Measurements from ENCODE around the gene TMTC2.
"Not testable (repeated sequence)": the region's sequence is repeated elsewhere in the genome, so short reads cannot be mapped to it uniquely, and the experiment has no call there.

The TMTC2 gene

GRCh38 chr12:82757059-82757458, 70.4 kb downstream of the TMTC2 start:
- no peak for DNase-seq (ENCODE audit: low read depth)
- TF ChIP-seq CTCF (conservative IDR thresholded peaks at IDR 0.05; ENCODE audit: low read depth, low read length) = no peak
- no peak overlapping the region for H3K4me3 ChIP-seq (ENCODE audit: low read length)

GRCh38 chr12:82757656-82758055, 71.0 kb downstream of the TMTC2 start:
- DNase-seq (ENCODE audit: low read depth) = no peak
- H3K4me3 ChIP-seq (ENCODE audit: low read length) = no peak overlapping the region
- TF ChIP-seq CTCF (conservative IDR thresholded peaks at IDR 0.05; ENCODE audit: low read depth, low read length) = no peak

- TF ChIP-seq CTCF (conservative IDR thresholded peaks at IDR 0.05; ENCODE audit: low read depth, low read length) = no peak
- no peak for DNase-seq (ENCODE audit: low read depth)
- no peak overlapping the region for H3K4me3 ChIP-seq (ENCODE audit: low read length)
Measured at GRCh38 chr12:82758749-82759330, 72.1 kb downstream of the TMTC2 start.

GRCh38 chr12:82760423-82760822, 73.7 kb downstream of the TMTC2 start:
- no peak for DNase-seq (ENCODE audit: low read depth)
- no peak overlapping the region for H3K4me3 ChIP-seq (ENCODE audit: low read length)
- no peak for TF ChIP-seq CTCF (conservative IDR thresholded peaks at IDR 0.05; ENCODE audit: low read depth, low read length)

GRCh38 chr12:82765206-82765605, 78.5 kb downstream of the TMTC2 start:
- not testable (repeated sequence) for DNase-seq (ENCODE audit: low read depth); H3K4me3 ChIP-seq (ENCODE audit: low read length)

GRCh38 chr12:82765971-82766705, 79.4 kb downstream of the TMTC2 start:
- no peak for TF ChIP-seq CTCF (conservative IDR thresholded peaks at IDR 0.05; ENCODE audit: low read depth, low read length)
- H3K4me3 ChIP-seq (ENCODE audit: low read length) = no peak overlapping the region
- no peak for DNase-seq (ENCODE audit: low read depth)

- TF ChIP-seq CTCF (conservative IDR thresholded peaks at IDR 0.05; ENCODE audit: low read depth, low read length) = no peak
- H3K4me3 ChIP-seq (ENCODE audit: low read length) = no peak overlapping the region
- no peak for DNase-seq (ENCODE audit: low read depth)
Measured at GRCh38 chr12:82774666-82775065, 88.0 kb downstream of the TMTC2 start.

Measured in retinal pigment epithelial cell (primary cell).